ENCODE results near the gene MRGPRF. TPM values are rescaled to one million over a fixed set of nuclear protein-coding genes. Genes with fewer than 3 reads are reported as not detected.

MRGPRF gene
- polyA plus RNA-seq, 1 donor from 2014 or later, result not detected

DNA sequence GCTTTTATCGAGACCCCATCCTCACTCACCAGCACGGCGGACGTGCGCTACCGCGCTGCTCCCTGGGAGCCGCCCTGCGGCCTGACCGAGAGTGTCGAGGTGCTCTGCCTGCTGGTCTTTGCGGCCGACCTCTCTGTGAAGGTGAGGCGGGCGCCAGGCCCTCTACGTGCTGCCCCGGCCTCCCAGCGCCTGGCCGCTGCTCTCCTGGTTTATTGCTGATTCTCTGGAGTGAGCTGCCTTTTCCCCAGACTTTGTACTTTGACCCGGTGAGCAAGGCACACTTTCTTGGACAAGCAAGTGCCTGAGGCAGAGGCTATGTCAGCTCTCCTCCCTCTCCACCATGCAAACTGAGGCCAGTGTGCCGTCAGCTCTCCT lies 42.2 kb upstream of the MRGPRF start:
- Histone ChIP-seq H3K9me3 (ENCODE audit: low read length) (no peaks in the 10 kb centered on the region), H3K27ac (ENCODE audit: low read length) (no peak overlapping the region), H3K36me3 (ENCODE audit: insufficient read depth, low read length) (no peaks in the 10 kb centered on the region), H3K27me3 (ENCODE audit: insufficient read depth, low read depth, low read length) (no peaks in the 10 kb centered on the region), H3K4me2 (ENCODE audit: low read length) (no peak overlapping the region), H3K9ac (ENCODE audit: low read length) (no peak overlapping the region), H2AFZ (ENCODE audit: low read depth, low read length) (no peak overlapping the region), H3K4me3 (ENCODE audit: low read length) (no peak overlapping the region), H3K9me2 (ENCODE audit: insufficient read depth, low read length) (no peaks in the 10 kb centered on the region), H4K20me1 (ENCODE audit: insufficient read depth) (no peaks in the 10 kb centered on the region), H3K79me2 (replicated peaks; ENCODE audit: insufficient read depth, low read length) (no peaks in the 10 kb centered on the region), H3F3A (ENCODE audit: insufficient read depth, low read length, poor library complexity, severe bottlenecking) (no peaks in the 10 kb centered on the region)
- TF ChIP-seq, protein P1, sequence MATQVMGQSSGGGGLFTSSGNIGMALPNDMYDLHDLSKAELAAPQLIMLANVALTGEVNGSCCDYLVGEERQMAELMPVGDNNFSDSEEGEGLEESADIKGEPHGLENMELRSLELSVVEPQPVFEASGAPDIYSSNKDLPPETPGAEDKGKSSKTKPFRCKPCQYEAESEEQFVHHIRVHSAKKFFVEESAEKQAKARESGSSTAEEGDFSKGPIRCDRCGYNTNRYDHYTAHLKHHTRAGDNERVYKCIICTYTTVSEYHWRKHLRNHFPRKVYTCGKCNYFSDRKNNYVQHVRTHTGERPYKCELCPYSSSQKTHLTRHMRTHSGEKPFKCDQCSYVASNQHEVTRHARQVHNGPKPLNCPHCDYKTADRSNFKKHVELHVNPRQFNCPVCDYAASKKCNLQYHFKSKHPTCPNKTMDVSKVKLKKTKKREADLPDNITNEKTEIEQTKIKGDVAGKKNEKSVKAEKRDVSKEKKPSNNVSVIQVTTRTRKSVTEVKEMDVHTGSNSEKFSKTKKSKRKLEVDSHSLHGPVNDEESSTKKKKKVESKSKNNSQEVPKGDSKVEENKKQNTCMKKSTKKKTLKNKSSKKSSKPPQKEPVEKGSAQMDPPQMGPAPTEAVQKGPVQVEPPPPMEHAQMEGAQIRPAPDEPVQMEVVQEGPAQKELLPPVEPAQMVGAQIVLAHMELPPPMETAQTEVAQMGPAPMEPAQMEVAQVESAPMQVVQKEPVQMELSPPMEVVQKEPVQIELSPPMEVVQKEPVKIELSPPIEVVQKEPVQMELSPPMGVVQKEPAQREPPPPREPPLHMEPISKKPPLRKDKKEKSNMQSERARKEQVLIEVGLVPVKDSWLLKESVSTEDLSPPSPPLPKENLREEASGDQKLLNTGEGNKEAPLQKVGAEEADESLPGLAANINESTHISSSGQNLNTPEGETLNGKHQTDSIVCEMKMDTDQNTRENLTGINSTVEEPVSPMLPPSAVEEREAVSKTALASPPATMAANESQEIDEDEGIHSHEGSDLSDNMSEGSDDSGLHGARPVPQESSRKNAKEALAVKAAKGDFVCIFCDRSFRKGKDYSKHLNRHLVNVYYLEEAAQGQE (IDR thresholded peaks at IDR 0.05; ENCODE audit: borderline replicate concordance), result no peak
- TF ChIP-seq, protein P2, sequence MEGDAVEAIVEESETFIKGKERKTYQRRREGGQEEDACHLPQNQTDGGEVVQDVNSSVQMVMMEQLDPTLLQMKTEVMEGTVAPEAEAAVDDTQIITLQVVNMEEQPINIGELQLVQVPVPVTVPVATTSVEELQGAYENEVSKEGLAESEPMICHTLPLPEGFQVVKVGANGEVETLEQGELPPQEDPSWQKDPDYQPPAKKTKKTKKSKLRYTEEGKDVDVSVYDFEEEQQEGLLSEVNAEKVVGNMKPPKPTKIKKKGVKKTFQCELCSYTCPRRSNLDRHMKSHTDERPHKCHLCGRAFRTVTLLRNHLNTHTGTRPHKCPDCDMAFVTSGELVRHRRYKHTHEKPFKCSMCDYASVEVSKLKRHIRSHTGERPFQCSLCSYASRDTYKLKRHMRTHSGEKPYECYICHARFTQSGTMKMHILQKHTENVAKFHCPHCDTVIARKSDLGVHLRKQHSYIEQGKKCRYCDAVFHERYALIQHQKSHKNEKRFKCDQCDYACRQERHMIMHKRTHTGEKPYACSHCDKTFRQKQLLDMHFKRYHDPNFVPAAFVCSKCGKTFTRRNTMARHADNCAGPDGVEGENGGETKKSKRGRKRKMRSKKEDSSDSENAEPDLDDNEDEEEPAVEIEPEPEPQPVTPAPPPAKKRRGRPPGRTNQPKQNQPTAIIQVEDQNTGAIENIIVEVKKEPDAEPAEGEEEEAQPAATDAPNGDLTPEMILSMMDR (IDR thresholded peaks at IDR 0.05; ENCODE audit: poor library complexity, severe bottlenecking), result no peak
- TF ChIP-seq MXI1 (conservative IDR thresholded peaks at IDR 0.05; ENCODE audit: poor library complexity, severe bottlenecking) (no peak), EP300 (conservative IDR thresholded peaks at IDR 0.05; ENCODE audit: poor library complexity, severe bottlenecking) (no peak), SMC3 (conservative IDR thresholded peaks at IDR 0.05; ENCODE audit: poor library complexity) (no peak), TAF1 (IDR thresholded peaks at IDR 0.05; ENCODE audit: low read depth) (no peak), EZH2 (IDR thresholded peaks at IDR 0.05; ENCODE audit: borderline replicate concordance, insufficient read depth, low read length, poor library complexity, severe bottlenecking) (no peak), POLR2AphosphoS5 (IDR thresholded peaks at IDR 0.05) (no peak), RAD21 (conservative IDR thresholded peaks at IDR 0.05) (no peak)

DNA sequence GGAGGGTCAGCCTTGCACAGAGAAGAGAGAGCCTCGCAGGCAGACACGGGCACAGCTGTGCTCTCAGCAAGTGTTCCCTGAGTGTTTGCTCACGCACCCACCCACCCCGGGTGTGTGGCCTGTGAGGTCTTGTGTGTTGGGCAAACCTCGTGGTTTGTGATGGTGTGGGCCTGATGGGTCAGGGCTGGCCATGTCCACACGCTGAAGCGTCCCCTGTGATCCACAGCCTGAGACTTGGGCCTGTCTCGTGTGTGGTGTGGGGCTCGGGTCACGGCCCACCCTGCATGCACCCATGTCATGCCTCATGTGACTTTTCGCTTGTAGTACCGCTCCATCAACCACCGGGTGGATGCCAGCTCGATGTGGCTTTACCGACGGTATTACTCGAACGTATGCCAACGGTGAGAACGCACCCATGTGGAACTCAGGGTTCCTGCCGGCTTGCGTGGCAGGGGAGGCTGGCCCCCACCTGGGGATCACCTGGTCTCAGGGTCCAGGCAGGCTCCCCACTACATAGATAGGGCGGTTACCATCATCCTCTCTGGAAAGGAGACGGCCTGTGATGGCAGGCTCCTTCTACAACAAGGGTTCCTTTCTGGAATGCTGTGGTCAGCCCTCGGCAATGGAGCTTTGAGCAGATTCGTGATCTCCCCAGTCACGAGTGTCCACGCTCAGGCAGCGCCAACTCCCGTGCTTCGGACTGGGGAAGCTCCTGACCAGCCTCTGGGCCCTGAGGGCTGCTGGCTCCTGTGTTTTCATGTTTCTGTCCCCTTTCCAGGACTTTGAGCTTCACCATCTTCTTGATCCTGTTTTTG lies 41.6 kb upstream of the MRGPRF start:
- Histone ChIP-seq H3K27ac (ENCODE audit: low read length) (no peak overlapping the region), H3K27me3 (ENCODE audit: insufficient read depth, low read depth, low read length) (no peaks in the 10 kb centered on the region), H3K9me3 (ENCODE audit: low read length) (no peaks in the 10 kb centered on the region), H3K4me2 (ENCODE audit: low read length) (no peak overlapping the region), H3K4me3 (ENCODE audit: low read length) (no peak overlapping the region), H3K9me2 (ENCODE audit: insufficient read depth, low read length) (no peaks in the 10 kb centered on the region), H3K79me2 (replicated peaks; ENCODE audit: insufficient read depth, low read length) (peaks cover 4% of the 10 kb centered on the region), H2AFZ (ENCODE audit: low read depth, low read length) (no peak overlapping the region), H3K36me3 (ENCODE audit: insufficient read depth, low read length) (no peaks in the 10 kb centered on the region), H3K9ac (ENCODE audit: low read length) (no peak overlapping the region), H4K20me1 (ENCODE audit: insufficient read depth) (no peaks in the 10 kb centered on the region), H3F3A (ENCODE audit: insufficient read depth, low read length, poor library complexity, severe bottlenecking) (no peaks in the 10 kb centered on the region)
- TF ChIP-seq SMC3 (conservative IDR thresholded peaks at IDR 0.05; ENCODE audit: poor library complexity), result no peak
- TF ChIP-seq POLR2AphosphoS5 (IDR thresholded peaks at IDR 0.05), result no peak
- TF ChIP-seq MXI1 (conservative IDR thresholded peaks at IDR 0.05; ENCODE audit: poor library complexity, severe bottlenecking), result no peak
- TF ChIP-seq, protein P1 (IDR thresholded peaks at IDR 0.05; ENCODE audit: borderline replicate concordance), result no peak
- no peak for TF ChIP-seq TAF1 (IDR thresholded peaks at IDR 0.05; ENCODE audit: low read depth)
- TF ChIP-seq RAD21 (conservative IDR thresholded peaks at IDR 0.05), result no peak
- no peak for TF ChIP-seq EP300 (conservative IDR thresholded peaks at IDR 0.05; ENCODE audit: poor library complexity, severe bottlenecking)

All from neural cell (in vitro differentiated cells).